ENCODE data around the gene PLEK.

PLEK gene

DNA sequence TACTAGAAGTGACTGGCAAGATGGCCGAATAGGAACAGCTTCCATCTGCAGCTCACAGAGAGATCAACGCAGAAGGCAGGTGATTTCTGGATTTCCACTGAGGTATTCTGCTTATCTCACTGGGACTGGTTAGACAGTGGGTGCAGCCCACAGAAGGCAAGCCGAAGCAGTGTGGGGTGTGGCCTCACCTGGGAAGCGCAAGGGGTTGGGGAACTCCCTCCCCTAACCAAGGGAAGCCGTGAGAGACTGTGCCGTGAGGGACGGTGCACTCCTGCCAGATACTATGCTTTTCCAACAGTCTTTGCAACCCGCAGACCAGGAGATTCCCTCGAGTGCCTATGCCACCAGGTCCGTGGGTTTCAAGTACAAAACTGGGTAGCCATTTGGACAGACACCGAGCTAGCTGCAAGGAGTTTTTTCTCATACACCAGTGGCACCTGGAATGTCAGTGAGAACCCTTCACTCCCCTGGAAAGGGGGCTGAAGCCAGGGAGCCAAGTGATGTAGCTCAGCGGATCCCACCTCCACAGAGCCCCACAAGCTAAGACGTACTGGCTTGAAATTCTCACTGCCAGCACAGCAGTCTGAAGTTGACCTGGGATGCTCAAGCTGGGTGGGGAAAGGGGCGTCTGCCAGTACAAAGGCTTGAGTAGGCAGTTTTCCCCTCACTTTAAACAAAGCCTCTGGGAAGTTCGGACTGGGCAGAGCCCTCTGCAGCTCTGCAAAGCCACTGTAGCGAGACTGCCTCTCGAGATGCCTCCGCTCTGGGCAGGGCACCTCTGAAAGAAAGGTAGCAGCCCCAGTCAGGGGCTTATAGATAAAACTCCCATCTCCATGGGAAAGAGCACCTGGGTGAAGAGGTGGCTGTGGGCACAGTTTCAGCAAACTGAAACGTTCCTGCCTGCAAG is 40.1 kb downstream of the PLEK start:
- H3K4me3 ChIP-seq (ENCODE audit: low read length) = no peak overlapping the region
- DNase-seq (ENCODE audit: low read depth, low spot score) = no peak

DNA sequence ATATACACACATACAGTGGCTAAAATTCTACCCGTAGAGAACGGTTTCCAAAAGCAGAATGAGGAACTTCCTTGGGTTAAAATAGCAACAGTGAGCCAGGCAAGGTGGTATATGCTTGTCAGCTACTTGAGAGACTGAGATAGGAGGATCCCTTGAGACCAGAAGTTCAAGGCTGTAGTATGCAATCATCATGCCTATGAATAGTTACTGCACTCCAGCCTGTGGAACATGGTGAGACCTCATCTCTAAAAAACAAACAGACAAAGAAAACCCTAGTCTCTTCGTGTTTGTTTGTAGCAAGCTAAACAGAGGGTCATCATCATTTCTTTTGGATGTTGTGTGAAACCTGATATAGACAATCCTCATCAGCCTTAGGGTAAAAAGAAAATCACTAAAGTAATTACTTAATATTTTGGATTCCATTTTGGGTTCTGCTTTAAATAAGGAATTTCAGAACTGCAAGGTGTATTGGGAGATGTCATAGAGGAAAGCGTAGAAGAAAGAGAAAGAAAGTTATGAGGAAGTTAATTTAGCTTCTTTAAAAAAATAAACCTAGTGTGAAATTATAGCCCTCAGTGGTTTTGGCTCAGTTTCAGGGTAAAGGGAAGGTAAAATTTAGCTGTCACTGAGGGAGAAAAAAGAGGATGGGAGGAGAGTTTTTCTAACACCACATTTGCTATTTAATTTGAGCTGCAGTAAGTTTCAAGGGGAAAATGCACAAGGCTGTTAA is 46.5 kb downstream of the PLEK start:
- no peak overlapping the region for H3K4me3 ChIP-seq (ENCODE audit: low read length)
- DNase-seq (ENCODE audit: low read depth, low spot score) = no peak

DNA sequence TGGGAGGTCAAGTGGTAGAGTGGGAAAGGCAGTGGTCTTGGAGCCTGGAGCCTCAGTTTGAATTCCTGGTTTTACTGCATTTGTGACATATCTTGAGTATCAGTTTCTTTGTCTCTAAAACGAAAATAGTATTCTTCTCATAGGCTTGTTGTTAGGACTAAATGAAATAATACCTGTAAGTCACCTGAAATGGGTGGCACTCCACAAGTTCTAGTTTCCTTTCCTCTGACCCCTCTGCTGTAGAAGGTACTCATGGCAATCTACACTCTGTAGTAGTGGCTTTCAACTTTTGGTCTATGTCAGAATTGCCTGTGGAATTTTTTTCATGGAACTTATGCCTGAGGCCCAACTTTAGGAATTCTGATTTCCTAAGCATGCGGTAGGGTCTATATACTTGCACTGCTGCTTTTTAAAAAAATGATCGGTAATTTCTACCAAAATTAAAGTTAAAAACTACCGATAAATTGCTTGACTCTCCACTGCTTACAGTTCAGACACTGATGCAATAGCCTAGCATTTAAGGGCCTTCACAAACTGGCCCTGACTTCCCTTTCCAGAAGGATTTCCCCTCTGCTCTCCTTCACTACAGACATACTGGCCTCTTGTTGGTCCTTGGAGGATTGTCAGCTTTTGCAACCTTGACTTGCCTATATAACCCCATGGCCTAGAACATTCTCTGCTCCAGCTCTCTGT is 47.2 kb downstream of the PLEK start:
- no peak for DNase-seq (ENCODE audit: low read depth, low spot score)
- H3K4me3 ChIP-seq (ENCODE audit: low read length) = no peak overlapping the region

DNA sequence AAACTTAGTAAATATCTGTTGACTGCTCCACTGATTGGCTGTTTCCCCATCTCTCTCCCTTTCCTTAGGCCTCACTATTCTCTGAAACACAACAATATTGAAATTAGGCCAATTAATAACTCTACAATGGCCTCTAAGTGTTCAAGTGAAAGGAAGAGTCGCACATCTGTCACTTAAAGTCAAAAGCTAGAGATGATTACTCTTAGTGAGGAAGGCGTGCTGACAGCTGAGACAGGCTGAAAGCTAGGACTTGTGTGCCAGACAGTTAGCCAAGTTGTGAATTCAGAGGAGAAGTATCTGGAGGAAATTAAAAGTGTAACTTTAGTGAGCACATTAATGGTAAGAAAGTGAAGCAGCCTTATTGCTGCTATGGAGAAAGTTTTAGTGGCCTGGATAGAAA is 48.4 kb downstream of the PLEK start:
- no peak overlapping the region for H3K4me3 ChIP-seq (ENCODE audit: low read length)
- DNase-seq (ENCODE audit: low read depth, low spot score) = no peak

DNA sequence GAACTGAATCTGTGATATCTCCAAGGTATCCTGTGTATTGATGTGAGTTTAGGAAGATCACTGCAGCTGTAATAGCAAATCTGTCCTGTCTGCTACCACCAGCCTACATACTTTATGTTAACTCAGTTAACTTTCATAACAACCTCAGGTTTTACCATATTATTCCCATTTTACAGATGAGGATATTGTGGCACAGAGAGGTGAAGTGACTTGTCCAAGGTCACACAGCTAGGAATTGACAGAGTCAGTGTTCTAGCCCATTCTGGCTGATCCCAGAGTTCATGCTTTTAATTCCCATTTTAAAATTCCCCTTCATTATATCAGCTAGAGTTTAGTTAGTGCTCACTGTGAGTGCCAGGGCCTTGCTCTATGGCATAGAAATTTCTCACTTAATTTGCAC is 49.4 kb downstream of the PLEK start:
- no peak overlapping the region for H3K4me3 ChIP-seq (ENCODE audit: low read length)
- no peak for DNase-seq (ENCODE audit: low read depth, low spot score)

DNA sequence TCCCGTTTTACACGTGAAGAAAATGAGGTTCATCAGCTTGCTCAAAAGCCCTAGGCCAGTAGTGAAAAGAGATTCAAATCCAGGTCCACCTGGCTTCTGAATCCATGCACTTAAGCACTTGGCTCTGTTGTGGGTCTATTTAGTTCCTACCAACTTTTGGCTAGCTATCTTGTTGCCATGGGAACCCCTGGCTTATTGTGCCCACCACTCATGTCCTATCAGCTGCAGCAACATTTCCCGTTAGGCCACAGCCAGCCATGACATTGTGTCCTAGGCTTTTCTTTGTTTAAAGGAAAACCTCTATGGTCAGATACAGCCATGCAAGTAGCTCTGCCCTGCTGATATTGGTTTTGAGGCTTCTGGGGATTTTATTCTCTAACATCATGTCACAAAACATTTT is 49.8 kb downstream of the PLEK start:
- no peak overlapping the region for H3K4me3 ChIP-seq (ENCODE audit: low read length)
- DNase-seq (ENCODE audit: low read depth, low spot score) = no peak

DNA sequence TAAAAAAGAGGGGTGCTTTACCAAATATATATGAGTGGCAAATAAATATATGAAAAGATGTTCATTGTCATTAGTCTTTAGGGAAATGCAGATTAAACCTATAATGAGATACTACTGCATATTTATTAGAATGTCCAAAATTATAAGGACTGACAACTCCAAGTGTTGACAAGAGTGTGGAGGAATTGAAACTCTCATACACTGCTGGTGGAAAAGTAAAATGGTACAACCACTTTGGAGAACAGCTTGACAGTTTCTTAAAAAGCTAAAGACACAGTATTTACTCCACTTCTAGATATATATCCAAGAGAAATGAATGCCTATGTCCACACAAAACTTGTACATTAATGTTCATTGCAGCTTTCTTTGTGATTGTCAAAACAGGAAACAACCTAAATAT is 50.4 kb downstream of the PLEK start:
- no peak for DNase-seq (ENCODE audit: low read depth, low spot score)
- no peak overlapping the region for H3K4me3 ChIP-seq (ENCODE audit: low read length)

DNA sequence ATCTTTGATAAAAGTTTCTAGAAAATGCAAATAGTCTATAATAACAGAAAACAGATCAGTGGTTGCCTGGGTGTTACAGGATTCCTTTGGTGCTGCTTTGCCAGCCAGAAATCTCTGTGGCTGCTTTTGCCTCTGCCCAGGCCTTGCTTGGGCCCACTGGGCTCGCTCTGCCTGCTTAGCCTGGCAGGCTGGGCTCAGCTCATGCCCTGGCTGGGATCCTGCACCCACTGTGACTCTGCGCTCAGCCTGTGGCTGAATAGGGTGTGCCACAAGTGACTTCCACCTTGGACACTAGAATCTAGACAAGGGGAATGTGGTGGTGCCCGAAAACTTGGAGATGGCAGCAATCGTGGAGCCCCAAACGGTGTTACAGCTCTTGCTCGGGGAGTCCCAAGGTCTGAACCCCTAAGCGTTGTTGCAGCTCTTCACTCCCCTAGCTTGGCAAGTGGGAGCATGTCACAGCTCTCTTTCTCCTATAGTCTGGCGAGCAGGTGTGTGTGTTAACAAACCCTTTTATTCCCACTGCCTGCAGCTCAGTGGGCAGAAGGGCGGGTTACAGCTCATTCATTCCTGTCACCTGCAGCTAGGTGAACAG is 51.1 kb downstream of the PLEK start:
- no peak for DNase-seq (ENCODE audit: low read depth, low spot score)
- no peak overlapping the region for H3K4me3 ChIP-seq (ENCODE audit: low read length)

DNA sequence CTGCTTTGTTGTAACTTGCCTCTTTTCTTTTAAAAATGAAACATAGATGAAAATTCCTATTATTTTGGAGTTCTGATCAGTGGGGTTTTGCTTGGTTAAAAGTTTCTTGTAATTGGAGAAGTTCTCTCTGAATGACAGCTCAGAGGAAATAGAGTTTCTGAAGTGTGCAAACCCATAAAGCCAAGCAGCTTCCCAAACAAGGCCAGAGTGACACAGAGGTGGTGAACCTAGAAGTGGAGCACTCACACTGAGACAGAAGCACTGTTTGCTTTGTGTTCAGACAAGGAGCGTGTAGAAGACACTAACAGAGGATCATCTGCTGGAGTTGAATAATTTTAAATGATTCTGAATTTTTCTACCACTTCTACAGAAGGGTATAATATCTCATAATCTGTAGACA is 52.8 kb downstream of the PLEK start:
- DNase-seq (ENCODE audit: low read depth, low spot score) = no peak
- H3K4me3 ChIP-seq (ENCODE audit: low read length) = no peak overlapping the region

DNA sequence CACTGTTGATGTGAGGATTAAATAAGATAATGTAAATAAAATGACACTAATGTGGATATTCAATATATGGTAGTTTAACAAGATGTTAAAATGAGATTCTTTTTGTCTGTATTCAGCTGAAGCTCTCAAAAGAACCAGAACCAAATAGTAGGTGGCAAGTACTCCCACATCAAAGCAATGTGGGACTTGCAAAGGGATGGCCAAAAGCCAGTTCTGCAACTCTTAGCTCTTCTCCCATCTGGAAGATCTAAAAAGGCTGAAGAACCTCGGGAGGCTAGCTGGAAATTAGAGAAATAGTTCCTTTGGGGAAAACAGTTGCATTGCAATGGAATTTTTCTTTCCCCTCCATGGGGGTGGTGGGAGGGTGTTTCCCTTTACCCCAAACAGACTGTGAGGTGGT is 53.3 kb downstream of the PLEK start:
- H3K4me3 ChIP-seq (ENCODE audit: low read length) = no peak overlapping the region

DNA sequence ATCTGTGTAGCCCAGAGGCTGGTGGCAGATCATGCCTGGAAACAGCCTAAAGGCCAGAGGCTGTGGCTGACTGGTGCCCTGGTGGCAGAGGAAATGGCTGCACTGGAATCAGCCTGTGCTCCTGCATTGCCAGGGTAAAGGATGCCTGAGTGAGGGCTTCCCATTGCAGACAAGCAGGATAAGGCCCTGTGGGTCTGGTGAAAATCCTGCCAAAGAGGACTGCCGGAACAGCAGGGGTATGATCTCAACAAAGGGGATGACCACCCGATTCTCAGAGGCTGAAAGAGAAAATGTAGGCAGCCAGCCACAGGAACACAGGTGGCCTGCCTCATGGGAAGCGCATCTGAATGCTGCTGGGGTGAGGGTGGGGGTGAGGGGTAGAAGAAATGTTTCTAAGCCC is 53.8 kb downstream of the PLEK start:
- DNase-seq (ENCODE audit: low read depth, low spot score) = no peak
- no peak overlapping the region for H3K4me3 ChIP-seq (ENCODE audit: low read length)

More for the DNA sequence above, 53.3 kb downstream of the PLEK start:
- DNase-seq (ENCODE audit: low read depth, low spot score) = no peak

DNA sequence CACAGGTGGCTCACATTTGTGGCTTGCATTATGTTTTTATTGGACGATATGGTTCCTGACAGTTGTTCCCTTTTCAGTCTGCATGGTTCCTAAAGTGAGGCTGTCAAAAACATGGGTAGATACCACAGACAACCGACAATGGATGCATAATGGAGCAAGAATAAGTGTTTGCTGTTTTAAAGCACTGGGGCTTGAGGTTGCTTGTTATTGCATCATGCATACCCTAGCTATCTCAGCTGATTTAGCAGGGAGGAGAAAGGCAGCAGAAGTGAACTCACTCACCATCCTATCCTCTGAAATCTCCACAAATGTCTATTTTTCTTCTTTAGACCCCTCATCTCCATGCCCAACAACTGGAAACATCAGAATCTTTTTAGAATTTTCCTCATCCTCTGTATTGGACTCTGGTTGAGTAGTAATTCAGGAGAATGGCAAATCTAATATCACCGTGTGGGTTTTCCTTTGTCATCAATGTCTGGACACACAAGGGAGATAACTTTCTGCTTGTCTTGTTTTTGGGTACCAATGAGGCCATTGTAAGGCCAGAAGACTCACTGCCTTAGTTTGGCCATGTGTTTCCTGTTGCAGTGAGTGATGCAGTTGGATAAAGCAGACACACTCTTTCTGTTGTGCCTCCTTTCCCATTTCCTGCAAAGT is 55.3 kb downstream of the PLEK start:
- no peak overlapping the region for H3K4me3 ChIP-seq (ENCODE audit: low read length)
- no peak for DNase-seq (ENCODE audit: low read depth, low spot score)

DNA sequence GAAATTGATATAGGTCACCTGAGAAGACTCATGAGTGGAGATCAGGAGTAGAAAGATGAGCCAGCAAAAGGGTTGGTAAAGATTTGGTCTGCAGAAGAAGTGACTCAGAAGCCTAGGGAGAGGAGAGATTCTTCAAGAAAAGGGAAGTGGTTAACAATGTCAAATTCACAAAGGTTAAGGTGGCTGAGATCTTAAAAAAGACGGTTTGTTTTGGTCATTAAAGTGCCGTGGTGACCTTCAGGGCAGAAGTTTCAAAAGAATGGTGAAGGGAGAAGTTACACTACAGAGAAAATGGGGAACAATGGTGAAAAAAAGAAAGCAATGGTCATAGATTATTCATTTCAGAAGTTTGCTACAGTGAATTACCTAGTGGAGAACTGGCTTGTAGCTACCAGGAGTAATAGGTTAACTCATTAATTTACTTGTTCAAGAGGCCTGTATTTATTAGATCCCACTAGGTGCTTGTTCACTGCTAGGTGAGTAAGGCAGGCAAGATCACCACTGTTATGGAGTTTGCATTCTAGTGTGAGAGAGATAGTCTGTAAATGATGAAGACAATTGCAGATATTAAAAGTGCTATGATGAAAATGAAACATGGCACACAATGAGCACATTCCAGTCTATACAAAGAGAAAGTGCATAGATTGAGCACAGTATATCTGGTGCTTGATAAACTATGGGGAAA is 59.0 kb downstream of the PLEK start:
- DNase-seq (ENCODE audit: low read depth, low spot score) = no peak
- H3K4me3 ChIP-seq (ENCODE audit: low read length) = no peak overlapping the region

DNA sequence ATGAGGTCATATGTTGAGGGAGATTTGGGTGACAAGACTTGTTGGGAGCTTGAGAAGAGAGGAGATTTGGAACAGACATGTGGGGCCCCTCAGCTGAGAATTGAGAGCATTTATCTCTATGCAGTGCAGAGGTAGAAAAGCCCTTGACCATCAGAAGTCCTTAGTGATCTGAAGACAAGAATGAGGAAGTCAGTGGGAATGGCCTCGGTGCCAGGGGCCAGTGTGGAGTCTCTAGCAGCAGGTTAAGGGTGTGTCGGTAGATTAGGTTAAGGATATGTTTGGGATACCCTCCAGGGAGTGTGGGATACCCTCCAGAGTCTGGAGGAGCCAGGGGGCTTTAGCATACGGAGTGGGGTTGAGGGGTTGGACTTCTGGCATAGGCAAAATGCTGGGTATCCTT is 60.4 kb downstream of the PLEK start:
- no peak overlapping the region for H3K4me3 ChIP-seq (ENCODE audit: low read length)
- no peak for DNase-seq (ENCODE audit: low read depth, low spot score)

DNA sequence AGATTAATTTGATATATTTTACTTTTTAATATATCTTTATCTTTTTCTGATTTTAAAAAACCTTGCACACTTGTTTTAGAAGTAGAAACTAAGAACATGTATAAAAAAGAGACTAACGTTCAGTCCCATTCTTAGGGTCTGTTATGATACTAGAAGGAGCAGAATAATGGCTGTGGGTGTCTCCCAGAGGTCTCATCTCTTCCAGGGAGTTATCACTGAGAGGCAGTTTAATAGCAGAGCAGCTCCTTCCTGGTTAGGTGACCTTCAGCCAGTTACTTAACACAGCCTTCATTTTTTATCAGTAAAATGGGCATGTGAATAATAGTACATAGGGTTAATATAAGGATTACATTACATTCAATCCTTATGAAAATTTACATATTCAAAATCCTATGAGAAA is 61.4 kb downstream of the PLEK start:
- H3K4me3 ChIP-seq (ENCODE audit: low read length) = no peak overlapping the region

DNA sequence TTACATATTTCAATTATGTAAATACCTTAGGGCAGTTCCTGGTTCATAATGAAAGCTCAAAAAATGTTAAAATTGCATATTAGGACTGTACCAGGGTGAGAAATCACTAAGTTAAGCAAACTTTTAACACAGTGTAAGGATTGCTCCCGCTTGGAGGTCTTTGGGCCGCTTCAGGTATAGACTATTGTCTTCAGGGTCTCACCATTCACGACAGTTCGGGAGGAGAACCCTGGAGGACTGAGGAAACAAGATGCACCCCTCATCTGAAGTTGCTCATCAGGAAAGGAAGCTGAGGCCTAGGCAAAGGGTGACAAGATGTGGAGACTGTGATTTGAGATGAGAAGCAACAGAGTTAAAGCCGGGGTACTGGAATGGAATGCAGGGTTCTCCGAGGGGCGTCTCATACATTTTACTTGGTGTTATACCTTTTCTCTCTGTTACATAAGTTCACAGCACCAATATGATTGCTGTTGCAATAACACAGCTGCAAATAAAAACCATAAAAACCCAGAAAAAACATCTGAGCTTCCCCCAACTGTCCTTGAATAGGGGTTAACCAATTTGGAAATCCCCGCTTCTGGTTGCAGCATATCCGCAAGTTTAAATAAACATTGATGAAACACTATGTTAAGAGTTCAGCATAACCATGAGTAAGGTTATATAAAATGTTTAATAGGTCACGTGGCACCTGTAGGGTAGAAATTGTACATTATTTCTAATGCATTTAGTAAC is 61.9 kb downstream of the PLEK start:
- no peak for DNase-seq (ENCODE audit: low read depth, low spot score)

More for the DNA sequence above, 61.4 kb downstream of the PLEK start:
- DNase-seq (ENCODE audit: low read depth, low spot score) = no peak

DNA sequence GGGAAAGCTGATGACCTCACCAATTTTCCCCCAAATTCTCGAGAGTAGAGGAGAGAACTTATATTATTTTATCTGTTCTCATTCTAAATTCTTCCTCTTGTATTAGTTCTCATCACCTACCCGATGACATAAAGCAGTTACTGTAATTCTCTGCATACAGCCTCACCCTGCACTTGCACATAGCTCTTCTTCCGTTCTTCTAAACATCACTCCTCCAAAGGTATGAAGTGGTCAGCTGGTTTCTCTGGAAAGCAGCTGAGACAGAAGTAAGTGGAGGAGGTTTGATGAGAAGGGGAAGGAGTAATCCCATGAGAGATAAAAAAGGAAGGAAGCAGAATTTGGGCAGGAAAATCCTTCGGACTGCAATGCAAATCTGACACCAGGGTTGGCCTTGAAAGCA is 63.0 kb downstream of the PLEK start:
- no peak for DNase-seq (ENCODE audit: low read depth, low spot score)
- no peak overlapping the region for H3K4me3 ChIP-seq (ENCODE audit: low read length)

More for the DNA sequence above, 61.9 kb downstream of the PLEK start:
- H3K4me3 ChIP-seq (ENCODE audit: low read length) = no peak overlapping the region

DNA sequence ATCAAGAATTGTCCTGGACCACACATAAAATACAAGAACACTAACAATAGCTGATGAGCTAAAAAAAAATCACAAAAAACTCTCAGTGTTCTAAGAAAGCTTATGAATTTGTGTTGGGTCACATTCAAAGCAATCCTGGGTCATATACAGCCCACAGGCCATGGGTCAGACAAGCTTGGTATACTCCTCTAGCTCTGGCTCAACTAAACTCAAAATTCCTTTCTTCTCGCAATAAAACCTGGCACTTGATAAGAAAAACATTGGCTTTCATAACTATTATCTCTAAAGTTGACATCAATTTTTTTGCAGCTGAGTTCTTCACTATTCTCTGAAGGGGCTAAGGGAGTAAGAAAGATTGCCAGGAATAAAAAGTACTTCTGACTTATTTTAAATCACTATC is 63.7 kb downstream of the PLEK start:
- no peak for DNase-seq (ENCODE audit: low read depth, low spot score)
- no peak overlapping the region for H3K4me3 ChIP-seq (ENCODE audit: low read length)

Data from Jurkat, Clone E6-1 (cell line).